Measurements from ENCODE around the gene MYO7B.

Gene MYO7B

GRCh38 chr2:127552336-127552735, 16.9 kb downstream of the MYO7B start:
- Histone ChIP-seq H3K27ac (ENCODE audit: low read length) (no peak overlapping the region), H2AFZ (ENCODE audit: low read depth, low read length) (no peak overlapping the region), H3K4me3 (ENCODE audit: low read depth in 1 of 2, low read length in 2 of 2) (no peak overlapping the region), H3K9ac (ENCODE audit: low read depth, low read length) (no peak overlapping the region), H3K79me2 (ENCODE audit: insufficient read depth, low read length) (no peaks in the 10 kb centered on the region), H3K36me3 (ENCODE audit: insufficient read depth, low read length) (no peaks in the 10 kb centered on the region), H3K4me1 (ENCODE audit: insufficient read depth, low read length) (no peaks in the 10 kb centered on the region), H3K4me2 (ENCODE audit: insufficient read depth, low read length) (no peak overlapping the region), H3K27me3 (ENCODE audit: insufficient read depth, low read length, poor library complexity) (no peaks in the 10 kb centered on the region), H3K9me3 (ENCODE audit: insufficient read depth, low read length, severe bottlenecking) (no peaks in the 10 kb centered on the region), H4K20me1 (ENCODE audit: insufficient read depth, low read length) (no peaks in the 10 kb centered on the region)
- ATAC-seq (ENCODE audit: insufficient read depth, low read depth) (no peak), DNase-seq (no peak)
- TF ChIP-seq EZH2 (IDR thresholded peaks at IDR 0.05; ENCODE audit: borderline replicate concordance, low read depth, low read length, severe bottlenecking): no peak
- TF ChIP-seq, protein P1, sequence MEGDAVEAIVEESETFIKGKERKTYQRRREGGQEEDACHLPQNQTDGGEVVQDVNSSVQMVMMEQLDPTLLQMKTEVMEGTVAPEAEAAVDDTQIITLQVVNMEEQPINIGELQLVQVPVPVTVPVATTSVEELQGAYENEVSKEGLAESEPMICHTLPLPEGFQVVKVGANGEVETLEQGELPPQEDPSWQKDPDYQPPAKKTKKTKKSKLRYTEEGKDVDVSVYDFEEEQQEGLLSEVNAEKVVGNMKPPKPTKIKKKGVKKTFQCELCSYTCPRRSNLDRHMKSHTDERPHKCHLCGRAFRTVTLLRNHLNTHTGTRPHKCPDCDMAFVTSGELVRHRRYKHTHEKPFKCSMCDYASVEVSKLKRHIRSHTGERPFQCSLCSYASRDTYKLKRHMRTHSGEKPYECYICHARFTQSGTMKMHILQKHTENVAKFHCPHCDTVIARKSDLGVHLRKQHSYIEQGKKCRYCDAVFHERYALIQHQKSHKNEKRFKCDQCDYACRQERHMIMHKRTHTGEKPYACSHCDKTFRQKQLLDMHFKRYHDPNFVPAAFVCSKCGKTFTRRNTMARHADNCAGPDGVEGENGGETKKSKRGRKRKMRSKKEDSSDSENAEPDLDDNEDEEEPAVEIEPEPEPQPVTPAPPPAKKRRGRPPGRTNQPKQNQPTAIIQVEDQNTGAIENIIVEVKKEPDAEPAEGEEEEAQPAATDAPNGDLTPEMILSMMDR (IDR thresholded peaks at IDR 0.05; ENCODE audit: borderline replicate concordance, extremely low read depth, low read length, poor library complexity, severe bottlenecking): no peak

DNA sequence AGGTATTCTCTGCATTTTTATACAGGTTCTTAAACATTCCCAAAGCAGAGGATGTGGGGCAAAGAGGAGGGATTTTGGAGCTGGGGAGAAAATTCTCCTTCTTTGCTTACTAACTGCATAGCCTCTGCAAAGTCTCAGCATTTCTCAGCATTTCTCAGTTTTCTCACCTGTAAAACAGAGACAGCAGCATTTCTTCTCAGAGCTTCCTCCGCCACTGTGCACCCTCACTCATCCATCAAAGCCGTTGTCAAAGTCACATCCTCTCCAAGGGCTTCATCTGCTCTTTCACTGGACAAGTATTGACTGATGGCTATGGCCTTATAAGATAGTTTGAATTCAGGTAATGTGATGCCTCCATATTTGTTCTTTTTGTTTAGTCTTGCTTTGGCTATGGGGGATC, 17.4 kb downstream of the MYO7B start:
- H3K27ac ChIP-seq (ENCODE audit: low read length): no peak overlapping the region
- H3K4me1 ChIP-seq (ENCODE audit: insufficient read depth, low read length): no peaks in the 10 kb centered on the region
- no peak for ATAC-seq (ENCODE audit: insufficient read depth, low read depth)
- no peak for TF ChIP-seq EZH2 (IDR thresholded peaks at IDR 0.05; ENCODE audit: borderline replicate concordance, low read depth, low read length, severe bottlenecking)
- TF ChIP-seq, protein P1 (IDR thresholded peaks at IDR 0.05; ENCODE audit: borderline replicate concordance, extremely low read depth, low read length, poor library complexity, severe bottlenecking): no peak
- no peaks in the 10 kb centered on the region for H3K79me2 ChIP-seq (ENCODE audit: insufficient read depth, low read length)
- H3K27me3 ChIP-seq (ENCODE audit: insufficient read depth, low read length, poor library complexity): no peaks in the 10 kb centered on the region
- no peaks in the 10 kb centered on the region for H4K20me1 ChIP-seq (ENCODE audit: insufficient read depth, low read length)
- no peak overlapping the region for H3K9ac ChIP-seq (ENCODE audit: low read depth, low read length)
- no peak overlapping the region for H2AFZ ChIP-seq (ENCODE audit: low read depth, low read length)
- DNase-seq: no peak
- no peak overlapping the region for H3K4me3 ChIP-seq (ENCODE audit: low read depth in 1 of 2, low read length in 2 of 2)
- no peaks in the 10 kb centered on the region for H3K36me3 ChIP-seq (ENCODE audit: insufficient read depth, low read length)
- no peak overlapping the region for H3K4me2 ChIP-seq (ENCODE audit: insufficient read depth, low read length)
- H3K9me3 ChIP-seq (ENCODE audit: insufficient read depth, low read length, severe bottlenecking): no peaks in the 10 kb centered on the region

DNA sequence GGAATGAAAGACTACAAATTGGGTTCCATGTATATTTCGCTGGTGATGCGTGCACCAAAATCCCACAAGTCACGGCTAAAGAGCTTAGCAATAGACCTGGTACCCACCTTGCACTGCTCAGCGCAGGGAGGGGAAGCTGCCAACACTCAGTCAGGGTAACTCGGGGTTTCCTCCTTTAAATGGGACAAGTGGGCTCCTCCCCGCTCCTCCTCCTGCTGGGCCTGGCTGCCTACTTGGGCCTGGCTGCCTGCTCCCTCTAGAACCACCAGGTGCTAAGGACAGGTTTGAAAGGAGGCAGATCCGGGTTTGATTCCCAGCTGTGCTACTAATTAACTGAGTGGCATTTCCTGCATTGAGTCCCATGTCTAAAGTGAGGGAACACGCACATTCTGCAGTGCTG, 23.4 kb downstream of the MYO7B start:
- ATAC-seq (ENCODE audit: insufficient read depth, low read depth) (no peak), DNase-seq (no peak)
- Histone ChIP-seq H4K20me1 (ENCODE audit: insufficient read depth, low read length) (no peaks in the 10 kb centered on the region), H3K4me2 (ENCODE audit: insufficient read depth, low read length) (no peak overlapping the region), H3K4me1 (ENCODE audit: insufficient read depth, low read length) (no peaks in the 10 kb centered on the region), H3K4me3 (ENCODE audit: low read depth in 1 of 2, low read length in 2 of 2) (no peak overlapping the region), H3K9ac (ENCODE audit: low read depth, low read length) (no peak overlapping the region), H2AFZ (ENCODE audit: low read depth, low read length) (no peak overlapping the region), H3K27me3 (ENCODE audit: insufficient read depth, low read length, poor library complexity) (no peaks in the 10 kb centered on the region), H3K79me2 (ENCODE audit: insufficient read depth, low read length) (no peaks in the 10 kb centered on the region), H3K27ac (ENCODE audit: low read length) (no peak overlapping the region), H3K36me3 (ENCODE audit: insufficient read depth, low read length) (no peaks in the 10 kb centered on the region), H3K9me3 (ENCODE audit: insufficient read depth, low read length, severe bottlenecking) (no peaks in the 10 kb centered on the region)
- no peak for TF ChIP-seq EZH2 (IDR thresholded peaks at IDR 0.05; ENCODE audit: borderline replicate concordance, low read depth, low read length, severe bottlenecking)
- TF ChIP-seq, protein P1 (IDR thresholded peaks at IDR 0.05; ENCODE audit: borderline replicate concordance, extremely low read depth, low read length, poor library complexity, severe bottlenecking): no peak

DNA sequence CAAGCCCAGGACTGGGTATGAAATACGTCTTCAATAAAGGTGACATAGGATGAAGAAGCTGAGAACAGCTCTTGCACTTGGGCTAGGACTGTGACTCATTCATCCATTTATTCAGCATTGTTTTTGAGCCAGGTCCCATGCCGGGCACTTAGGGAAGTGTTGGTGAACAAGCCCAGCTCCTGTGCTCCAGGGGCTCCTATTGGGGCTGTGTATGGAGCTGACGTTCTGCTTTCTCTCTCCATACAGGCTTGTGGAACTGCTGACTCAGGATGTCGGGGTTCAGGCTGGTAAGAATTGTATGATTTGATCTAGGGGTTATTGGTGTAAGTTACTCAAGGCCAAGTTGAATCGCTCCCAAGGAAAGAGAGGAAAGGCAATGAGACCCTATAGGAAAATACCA, 24.0 kb downstream of the MYO7B start:
- Histone ChIP-seq H3K36me3 (ENCODE audit: insufficient read depth, low read length) (no peaks in the 10 kb centered on the region), H3K4me2 (ENCODE audit: insufficient read depth, low read length) (no peak overlapping the region), H3K4me3 (ENCODE audit: low read depth in 1 of 2, low read length in 2 of 2) (no peak overlapping the region), H3K9me3 (ENCODE audit: insufficient read depth, low read length, severe bottlenecking) (no peaks in the 10 kb centered on the region), H3K79me2 (ENCODE audit: insufficient read depth, low read length) (no peaks in the 10 kb centered on the region), H3K27ac (ENCODE audit: low read length) (no peak overlapping the region), H3K27me3 (ENCODE audit: insufficient read depth, low read length, poor library complexity) (no peaks in the 10 kb centered on the region), H2AFZ (ENCODE audit: low read depth, low read length) (no peak overlapping the region), H3K4me1 (ENCODE audit: insufficient read depth, low read length) (no peaks in the 10 kb centered on the region), H3K9ac (ENCODE audit: low read depth, low read length) (no peak overlapping the region), H4K20me1 (ENCODE audit: insufficient read depth, low read length) (no peaks in the 10 kb centered on the region)
- no peak for TF ChIP-seq EZH2 (IDR thresholded peaks at IDR 0.05; ENCODE audit: borderline replicate concordance, low read depth, low read length, severe bottlenecking)
- TF ChIP-seq, protein P1 (IDR thresholded peaks at IDR 0.05; ENCODE audit: borderline replicate concordance, extremely low read depth, low read length, poor library complexity, severe bottlenecking): no peak
- ATAC-seq (ENCODE audit: insufficient read depth, low read depth): no peak
- DNase-seq: no peak
